H1 (cell line): ENCODE data around the gene FRMD4B. TPM values are rescaled to one million over a fixed set of nuclear protein-coding genes. Genes with fewer than 3 reads are reported as not detected.

Experiments
- CTCF ChIA-PET: fragments of 300-600 bp; sonication (Branson Sonifier 250); formaldehyde crosslinking; loops from one replicate; lab custom pipeline; 2021; ENCODE audit not compliant: partially characterized antibody; lab: Charles Lee
- POLR2A ChIA-PET: fragments of 300-600 bp; sonication (Branson Sonifier 250); formaldehyde crosslinking; loops from one replicate; lab custom pipeline; 2021; ENCODE audit warnings: inconsistent platforms; ENCODE audit not compliant: partially characterized antibody; lab: Charles Lee
- DNase-seq, 2 experiments: peaks; one replicate each; pipeline versions ENCODE4 v3.0.0 to v3.0.0-alpha.2; 2010 to 2022; ENCODE audit warnings: low spot score in 2 of 2, low read depth in 1 of 2, mixed read lengths in 1 of 2
- FAIRE-seq: peaks from 2 replicates; lab custom pipeline; 2011; peaks lifted over from hg19 to GRCh38; lab: Jason Lieb, UNC
- H2AFZ ChIP-seq: 2 replicates; pipeline ENCODE4 v1.8.1; 2012; ENCODE audit warnings: low read length, inconsistent platforms
- H2AK5ac ChIP-seq: 2 replicates; pipeline ENCODE4 v1.6.1; 2013; ENCODE audit warnings: low read depth, low read length
- H2BK120ac ChIP-seq: replicated peaks from 2 replicates; pipeline ENCODE3; 2013; ENCODE audit warnings: low read depth, low read length, inconsistent platforms
- H2BK12ac ChIP-seq: 2 replicates; pipeline ENCODE4 v1.6.1; 2013; ENCODE audit warnings: low read depth, low read length
- H2BK15ac ChIP-seq: 2 replicates; pipeline ENCODE4 v1.6.1; 2013; ENCODE audit warnings: low read length
- H2BK20ac ChIP-seq: 2 replicates; pipeline ENCODE4 v1.6.1; 2013; ENCODE audit warnings: low read length
- H2BK5ac ChIP-seq: 2 replicates; pipeline ENCODE4 v1.6.1; 2013; ENCODE audit warnings: low read depth, low read length
- H3K14ac ChIP-seq: 2 replicates; pipeline ENCODE4 v1.6.1; 2013; ENCODE audit warnings: inconsistent platforms; ENCODE audit not compliant: insufficient read length
- H3K18ac ChIP-seq: 2 replicates; pipeline ENCODE4 v1.6.1; 2013; ENCODE audit warnings: low read length; ENCODE audit errors: extremely low read depth
- H3K23ac ChIP-seq: 2 replicates; pipeline ENCODE4 v1.6.1; 2013; ENCODE audit warnings: inconsistent platforms; ENCODE audit not compliant: insufficient read length
- H3K23me2 ChIP-seq: 2 replicates; pipeline ENCODE4 v1.6.1; 2013; ENCODE audit warnings: low read depth, low read length
- H3K27ac ChIP-seq: 2 replicates; pipeline ENCODE4 v1.6.1; 2011; ENCODE audit warnings: low read depth, low read length, inconsistent platforms
- H3K27me3 ChIP-seq, 4 experiments: replicated peaks in 1 of 4; 1 replicate in 1 of 4; 2 replicates in 3 of 4; pipeline versions ENCODE4 v1.6.1 to v1.8.1; 2011 to 2013; ENCODE audit warnings: low read length in 3 of 4, mild to moderate bottlenecking in 3 of 4, inconsistent platforms in 2 of 4, mixed read lengths in 2 of 4, moderate library complexity in 1 of 4; ENCODE audit not compliant: control insufficient read depth in 3 of 4, insufficient read depth in 3 of 4; ENCODE audit errors: extremely low read depth in 1 of 4
- H3K36me3 ChIP-seq, 4 experiments: 2 replicates each; pipeline versions ENCODE4 v1.6.1 to v1.8.1; 2011 to 2013; ENCODE audit warnings: mild to moderate bottlenecking in 4 of 4, low read length in 3 of 4, moderate library complexity in 2 of 4, control low read depth in 1 of 4, inconsistent platforms in 1 of 4; ENCODE audit not compliant: insufficient read depth in 4 of 4, control insufficient read depth in 2 of 4
- H3K4ac ChIP-seq: replicated peaks from 2 replicates; pipeline ENCODE3; 2013; ENCODE audit warnings: low read length, low read depth, mixed read lengths, inconsistent platforms; ENCODE audit not compliant: insufficient read length
- H3K4me1 ChIP-seq, 4 experiments: replicated peaks in 1 of 4; 1 replicate in 1 of 4; 2 replicates in 3 of 4; pipeline versions ENCODE4 v1.6.1 to v1.8.1; 2011 to 2013; ENCODE audit warnings: low read length in 3 of 4, inconsistent platforms in 2 of 4, mixed read lengths in 1 of 4; ENCODE audit not compliant: insufficient read depth in 4 of 4, control insufficient read depth in 3 of 4
- H3K4me2 ChIP-seq, 2 experiments: 2 replicates each; pipeline versions ENCODE4 v1.6.1 to v1.8.1; 2011 to 2013; ENCODE audit warnings: low read depth in 2 of 2, low read length in 2 of 2, control low read depth in 1 of 2, inconsistent platforms in 1 of 2, mild to moderate bottlenecking in 1 of 2; ENCODE audit not compliant: insufficient read depth in 1 of 2
- H3K4me3 ChIP-seq, 4 experiments: fragments of 200-600, 300-600 bp in 1 of 4; sonication (generic), shearing (Covaris generic), sonication (Bioruptor Twin) in 1 of 4; 2 replicates each; pipeline versions ENCODE4 v1.5.1 to v1.8.1; 2011 to 2016; ENCODE audit warnings: low read length in 4 of 4, low read depth in 3 of 4, control low read depth in 2 of 4, inconsistent platforms in 2 of 4, mild to moderate bottlenecking in 2 of 4, mixed read lengths in 1 of 4, moderate library complexity in 1 of 4; ENCODE audit not compliant: insufficient read depth in 2 of 4; ENCODE audit errors: extremely low read depth in 1 of 4
- H3K56ac ChIP-seq: replicated peaks from 2 replicates; pipeline ENCODE3; 2013; ENCODE audit warnings: low read depth, mild to moderate bottlenecking, mixed read lengths, low read length, inconsistent platforms; ENCODE audit not compliant: insufficient read length
- H3K79me1 ChIP-seq: 2 replicates; pipeline ENCODE4 v1.6.1; 2013; ENCODE audit warnings: low read depth, low read length, control low read depth
- H3K79me2 ChIP-seq, 2 experiments: 2 replicates each; pipeline versions ENCODE4 v1.6.1 to v1.8.1; 2012 to 2013; ENCODE audit warnings: low read length in 2 of 2, mild to moderate bottlenecking in 2 of 2, inconsistent platforms in 1 of 2; ENCODE audit not compliant: insufficient read depth in 2 of 2, control insufficient read depth in 1 of 2
- H3K9ac ChIP-seq, 4 experiments: replicated peaks in 1 of 4; 1 replicate in 1 of 4; 2 replicates in 3 of 4; pipeline versions ENCODE4 v1.6.1 to v1.8.1; 2011 to 2013; ENCODE audit warnings: low read depth in 3 of 4, low read length in 3 of 4, control low read depth in 2 of 4, mild to moderate bottlenecking in 2 of 4, moderate library complexity in 2 of 4, inconsistent platforms in 1 of 4; ENCODE audit errors: extremely low read depth in 1 of 4
- H3K9me3 ChIP-seq, 2 experiments: 2 replicates each; pipeline versions ENCODE4 v1.6.1 to v1.8.1; 2012 to 2013; ENCODE audit warnings: mild to moderate bottlenecking in 2 of 2, moderate library complexity in 2 of 2, control low read depth in 1 of 2, inconsistent platforms in 1 of 2, low read depth in 1 of 2, low read length in 1 of 2, mixed read lengths in 1 of 2; ENCODE audit not compliant: insufficient read depth in 2 of 2
- H4K20me1 ChIP-seq, 2 experiments: replicated peaks in 1 of 2; 2 replicates each; pipeline versions ENCODE3 to v1.8.1; 2011 to 2013; ENCODE audit warnings: inconsistent platforms in 2 of 2, low read length in 2 of 2, mild to moderate bottlenecking in 1 of 2; ENCODE audit not compliant: insufficient read depth in 2 of 2, control insufficient read depth in 1 of 2
- H4K5ac ChIP-seq: 2 replicates; pipeline ENCODE4 v1.6.1; 2013; ENCODE audit warnings: low read length, low read depth, mixed read lengths, inconsistent platforms; ENCODE audit not compliant: insufficient read length
- H4K8ac ChIP-seq: 2 replicates; pipeline ENCODE4 v1.8.0; 2013; ENCODE audit warnings: mild to moderate bottlenecking, moderate library complexity, low read length, inconsistent platforms; ENCODE audit not compliant: insufficient read depth; ENCODE audit errors: extremely low read depth
- H4K91ac ChIP-seq: replicated peaks from 2 replicates; pipeline ENCODE3; 2013; ENCODE audit warnings: low read length, mixed read lengths, inconsistent platforms; ENCODE audit not compliant: insufficient read length
- ASH2L ChIP-seq: fragments of 200-600, 300-600 bp; sonication (generic); IDR thresholded peaks from one replicate; pipeline ENCODE4 v1.7.1; 2017; ENCODE audit warnings: low read length
- BACH1 ChIP-seq: IDR thresholded peaks from 2 replicates; pipeline ENCODE4 v1.6.1; 2012; ENCODE audit warnings: low read length, improper control_type of control experiment
- CBX5 ChIP-seq: fragments of 300-800, 300-1000 bp; sonication (generic); IDR thresholded peaks from 2 replicates; pipeline ENCODE4 v1.7.1; 2016; ENCODE audit warnings: antibody characterized with exemption, low read length, low read depth
- CEBPB ChIP-seq: IDR thresholded peaks from 2 replicates; pipeline ENCODE4 v1.6.1; 2012; ENCODE audit warnings: low read depth, low read length
- JUND ChIP-seq: IDR thresholded peaks from 2 replicates; pipeline ENCODE4 v1.6.1; 2011; ENCODE audit warnings: mild to moderate bottlenecking, improper control_type of control experiment, low read length
- PHF8 ChIP-seq: fragments of 200-600 bp; sonication (generic); conservative IDR thresholded peaks from 2 replicates; pipeline ENCODE4 v1.7.1; 2012; ENCODE audit warnings: low read depth, mild to moderate bottlenecking, inconsistent platforms, low read length, moderate library complexity
- POLR2A ChIP-seq, 2 experiments: IDR thresholded peaks; 1 replicate in 1 of 2; 2 replicates in 1 of 2; pipeline ENCODE4 v1.6.1; 2011; ENCODE audit warnings: low read depth in 2 of 2, low read length in 2 of 2, mild to moderate bottlenecking in 2 of 2; ENCODE audit errors: control extremely low read depth in 1 of 2
- SIX5 ChIP-seq: IDR thresholded peaks from 2 replicates; pipeline ENCODE4 v1.6.1; 2011; ENCODE audit warnings: mild to moderate bottlenecking, low read depth, low read length
- SP2 ChIP-seq: IDR thresholded peaks from 2 replicates; pipeline ENCODE4 v1.6.1; 2012; ENCODE audit warnings: mild to moderate bottlenecking, low read length, inconsistent platforms
- TEAD4 ChIP-seq: IDR thresholded peaks from 2 replicates; pipeline ENCODE4 v1.6.1; 2012; ENCODE audit warnings: low read depth, low read length, inconsistent platforms, mixed read lengths
- whole genome bisulfite sequencing, 2 experiments: shearing (Covaris generic) in 1 of 2; methylation state at CpG; one replicate each; pipeline versions ENCODE4 v1.1.6 to v1.1.7; 2013 to 2015; ENCODE audit warnings: low lambda C conversion rate in 2 of 2, mixed read lengths in 2 of 2, inconsistent platforms in 1 of 2, low coverage in 1 of 2, missing lambda C conversion rate in 1 of 2; ENCODE audit not compliant: insufficient replicate concordance in 2 of 2, insufficient coverage in 1 of 2, insufficient read length in 1 of 2; ENCODE audit errors: extremely low coverage in 1 of 2, missing lambda C conversion rate in 1 of 2; 5-methylcytosine and 5-hydroxymethylcytosine counted together
- polyA plus RNA-seq, 7 experiments: library from polyadenylated mRNA; depleted of rRNA in 3 of 7; stranded (reverse) in 5 of 7; unstranded in 2 of 7; fragments of >200 nt in 5 of 7; fragments of 200-250 nt in 2 of 7; gene quantifications; 1 replicate in 5 of 7; 2 replicates in 1 of 7; 4 replicates in 1 of 7; pipeline versions ENCODE4 v1.2.1 to v1.2.3, GENCODE V29; 2011 to 2013; ENCODE audit warnings: missing spikeins in 2 of 7, mixed read lengths in 2 of 7
- total RNA-seq: library from RNA; stranded (reverse); fragmentation: NEBNext Ultra II Directional; extraction: Animal tissue kit (Norgen Biotek cat#: 25700); gene quantifications from 2 replicates; pipeline ENCODE4 v1.2.1, GENCODE V29; 2021

The FRMD4B gene
- total and polyA plus RNA-seq, 2 of the 8 experiments (the other 6 are each of a cell fraction or from before 2014, with no cell fraction given) = 2.7 to 7.2 TPM

DNA sequence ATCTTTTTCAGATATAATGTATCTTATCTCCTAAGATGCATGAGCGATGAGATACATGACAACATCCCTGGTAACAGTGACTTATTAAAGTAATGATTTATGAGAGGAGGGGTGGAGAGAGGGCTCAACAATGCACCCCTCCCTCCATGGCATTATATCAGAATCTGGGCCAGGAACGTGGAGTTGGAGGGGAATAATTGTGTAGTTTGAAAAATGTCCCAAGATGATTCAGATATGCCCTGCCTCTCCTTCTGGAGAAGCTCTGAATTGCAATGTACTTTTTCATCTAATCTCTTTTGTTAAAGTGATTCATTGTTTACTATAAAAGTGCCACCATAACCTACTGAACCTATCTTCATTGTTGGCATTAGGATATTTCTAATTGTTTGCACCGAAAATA, 86.5 kb downstream of the FRMD4B start:
- H3K23me2 ChIP-seq = no peaks in the 10 kb centered on the region
- no peak overlapping the region for H2BK12ac ChIP-seq
- no peak overlapping the region for H3K14ac ChIP-seq
- no peak for DNase-seq
- no peaks in the 10 kb centered on the region for H4K20me1 ChIP-seq
- no peaks in the 10 kb centered on the region for H3K27me3 ChIP-seq
- H3K79me2 ChIP-seq = no peaks in the 10 kb centered on the region
- H3K56ac ChIP-seq = no peak overlapping the region
- no peak overlapping the region for H4K91ac ChIP-seq
- H2BK120ac ChIP-seq = no peak overlapping the region
- H3K23ac ChIP-seq = no peak overlapping the region
- no peak overlapping the region for H2BK15ac ChIP-seq
- TF ChIP-seq POLR2A (IDR thresholded peaks at IDR 0.05; ENCODE audit: control extremely low read depth in 1 of 2, low read depth in 2 of 2, low read length in 2 of 2) (no peak), CEBPB (no peak), CBX5 (no peak), SIX5 (no peak), SP2 (no peak), TEAD4 (no peak), JUND (no peak), BACH1 (no peak), ASH2L (no peak), PHF8 (no peak)
- H3K18ac ChIP-seq = no peak overlapping the region
- WGBS, 2 experiments = 88% methylated on average over 3 of the region's 3 CpGs; no CpG with 5 or more reads in 1 of the 2 experiments
- no peak overlapping the region for H3K4ac ChIP-seq
- H4K5ac ChIP-seq = no peak overlapping the region
- CTCF ChIA-PET = interaction anchor here (1.0 to 23.9 kb wide), 6 partner anchors 8 to 179 kb away, joined by 3 to 471 read pairs (median 4); no protein-coding TSS in a partner anchor
- no peaks in the 10 kb centered on the region for H3K79me1 ChIP-seq
- no peak overlapping the region for H2BK20ac ChIP-seq
- H3K27ac ChIP-seq = no peak overlapping the region
- H3K9ac ChIP-seq = no peak overlapping the region
- H4K8ac ChIP-seq = no peak overlapping the region
- no peak overlapping the region for H2AK5ac ChIP-seq
- no peak overlapping the region for H3K4me3 ChIP-seq
- no peak overlapping the region for H3K4me2 ChIP-seq
- POLR2A ChIA-PET = no interaction called here
- H3K9me3 ChIP-seq = no peaks in the 10 kb centered on the region
- H2BK5ac ChIP-seq = no peak overlapping the region
- H3K4me1 ChIP-seq = no peaks in the 10 kb centered on the region
- H3K36me3 ChIP-seq = no peaks in the 10 kb centered on the region
- no peak overlapping the region for H2AFZ ChIP-seq
- no peak for FAIRE-seq
